ENCODE data around the gene B3GNT8. TPM values are rescaled to one million over a fixed set of nuclear protein-coding genes. Genes with fewer than 3 reads are reported as not detected.

Gene B3GNT8
- total and polyA plus RNA-seq, 8 donors, result 2.5 to 41.5 (median 7.0) TPM

DNA sequence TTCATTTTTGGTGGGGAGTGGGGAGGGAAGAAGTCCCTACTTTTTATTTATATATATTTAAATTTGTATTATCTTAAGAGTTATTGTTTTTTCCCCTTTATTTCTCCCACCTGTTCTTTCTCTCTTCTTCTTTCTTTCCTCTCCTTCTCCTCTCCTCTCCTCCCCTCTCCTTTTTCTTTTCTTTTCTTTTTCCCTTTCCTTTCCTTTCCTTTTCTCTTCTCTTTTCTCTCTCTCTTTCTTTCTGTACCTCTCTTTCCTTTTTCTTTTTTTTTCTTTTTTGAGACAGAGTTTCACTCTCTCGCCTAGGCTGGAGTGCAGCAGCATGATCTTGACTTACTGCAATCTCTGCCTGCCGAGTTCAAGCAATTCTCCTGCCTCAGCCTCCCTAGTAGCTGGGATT, 27.6 kb downstream of the B3GNT8 start:
- ATAC-seq (no peak), DNase-seq (no peak)
- intact Hi-C loops (cut with DNase I), result no loop called here
- Histone ChIP-seq H3K27me3 (no peaks in the 10 kb centered on the region), H3K27ac (no peak overlapping the region), H3K4me3 (no peak overlapping the region), H3K9me3 (no peaks in the 10 kb centered on the region), H3K36me3 (peaks cover 0 to 5% of the 10 kb centered on the region in 2 donors), H3K4me1 (peaks cover 13 to 58% of the 10 kb centered on the region in 2 donors)
- no peak for TF ChIP-seq CTCF (IDR thresholded peaks at IDR 0.05)

DNA sequence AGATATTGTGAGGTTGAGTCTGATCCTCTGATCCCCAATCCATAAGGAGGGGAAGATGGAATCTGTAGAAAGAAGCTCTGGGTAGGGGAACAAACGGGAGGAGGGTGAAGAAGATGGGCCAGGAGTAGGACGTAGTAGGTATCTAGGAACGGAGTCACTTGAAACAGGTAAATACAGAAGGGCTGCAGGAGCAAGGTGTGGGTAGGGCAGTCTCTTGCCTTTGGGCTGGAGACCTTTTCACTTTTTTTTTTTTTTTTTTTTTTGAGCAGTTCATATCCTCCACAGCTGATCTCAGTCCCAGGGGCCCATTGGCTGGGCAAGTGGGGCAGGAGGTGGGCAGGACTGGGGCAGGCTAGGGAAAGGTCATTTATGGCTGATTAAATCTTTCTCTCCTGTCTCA, 28.1 kb downstream of the B3GNT8 start:
- ATAC-seq (no peak), DNase-seq (no peak)
- no peak for TF ChIP-seq CTCF (IDR thresholded peaks at IDR 0.05)
- H3K27me3 ChIP-seq, result no peaks in the 10 kb centered on the region
- intact Hi-C loops (cut with DNase I), result no loop called here
- peaks cover 13 to 58% of the 10 kb centered on the region in 2 donors for H3K4me1 ChIP-seq
- peaks cover 0 to 5% of the 10 kb centered on the region in 2 donors for H3K36me3 ChIP-seq
- peak overlapping the region in 1 of 2 donors; percentile 84 for H3K4me3 ChIP-seq
- H3K27ac ChIP-seq, result no peak overlapping the region
- no peaks in the 10 kb centered on the region for H3K9me3 ChIP-seq

DNA sequence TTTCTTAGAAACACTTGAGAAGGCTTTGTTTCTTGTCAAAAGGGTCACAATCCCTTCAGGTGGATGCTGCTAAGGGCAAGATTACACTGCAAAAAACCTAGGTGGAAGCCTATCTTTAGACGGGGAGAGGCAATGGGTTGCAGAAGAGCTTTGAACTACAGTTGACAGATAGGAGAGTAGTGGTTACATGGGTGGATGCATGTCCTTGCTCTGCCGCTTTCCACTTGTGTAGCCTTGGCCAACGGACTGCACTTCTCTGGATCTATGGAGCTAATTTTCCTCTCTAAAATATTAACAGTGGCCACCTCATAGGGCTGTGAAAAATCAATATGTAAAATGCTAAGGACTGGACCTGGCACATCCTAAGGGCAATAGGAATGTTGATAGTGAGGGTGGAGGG, 28.6 kb downstream of the B3GNT8 start:
- peaks cover 13 to 61% of the 10 kb centered on the region in 2 donors for H3K4me1 ChIP-seq

DNA sequence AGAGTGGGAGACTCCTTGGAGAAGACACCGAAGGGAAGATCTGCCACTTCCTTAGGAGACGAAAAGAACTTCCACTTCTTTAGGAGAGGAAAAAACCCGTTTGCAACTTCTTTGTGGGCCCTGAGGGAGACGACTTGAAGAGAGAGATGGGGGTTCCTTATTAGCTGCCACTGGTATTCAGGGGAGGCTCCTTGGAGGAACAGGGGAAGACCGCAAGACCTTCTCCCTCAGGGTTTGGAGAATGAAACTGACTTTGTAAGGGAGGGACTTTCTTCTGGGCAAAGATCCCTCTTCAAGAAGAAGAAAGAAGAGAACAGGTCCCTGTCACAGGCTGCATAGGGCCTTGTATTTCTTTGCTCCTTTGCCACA, 29.1 kb downstream of the B3GNT8 start:
- H3K4me3 ChIP-seq, result peak overlapping the region; percentile 84 to 94

More for the DNA sequence above, 28.6 kb downstream of the B3GNT8 start:
- no peaks in the 10 kb centered on the region for H3K27me3 ChIP-seq
- no peak for TF ChIP-seq CTCF (IDR thresholded peaks at IDR 0.05)
- ATAC-seq, result no peak
- intact Hi-C loops (cut with DNase I), result no loop called here
- H3K36me3 ChIP-seq, result peaks cover 0 to 5% of the 10 kb centered on the region in 2 donors
- peak overlapping the region; percentile 84 to 94 for H3K4me3 ChIP-seq
- no peak for DNase-seq
- no peak overlapping the region for H3K27ac ChIP-seq
- H3K9me3 ChIP-seq, result no peaks in the 10 kb centered on the region

More for the DNA sequence above, 29.1 kb downstream of the B3GNT8 start:
- Histone ChIP-seq H3K36me3 (peaks cover 0 to 5% of the 10 kb centered on the region in 2 donors), H3K4me1 (peaks cover 13 to 63% of the 10 kb centered on the region in 2 donors), H3K9me3 (no peaks in the 10 kb centered on the region), H3K27ac (peak overlapping the region; percentile 86 to 93), H3K27me3 (no peaks in the 10 kb centered on the region)
- TF ChIP-seq CTCF (IDR thresholded peaks at IDR 0.05), result no peak
- DNase-seq (no peak), ATAC-seq (no peak)
- intact Hi-C loops (cut with DNase I), result no loop called here

All from left lung (tissue), 10 donors.